Upper lobe of left lung (tissue), 6 donors: Measurements from ENCODE around the gene ATP9A. TPM values are rescaled to one million over a fixed set of nuclear protein-coding genes. Genes with fewer than 3 reads are reported as not detected.
A peak's percentile ranks its signal among the peaks of the same experiment; 100 is the strongest.

Experiments used
- ATAC-seq, 2 donors: fragments of 200-7000 bp; cut with Tn5 transposase; one replicate each; pipeline ENCODE4 v1.9.1; 2022; ENCODE audit warnings: mild to moderate bottlenecking in 2 of 2, moderate library complexity in 2 of 2; ENCODE audit not compliant: low FRiP score in 2 of 2
- DNase-seq, 2 donors: peaks; one replicate each; pipeline ENCODE4 v3.0.0-alpha.2; 2019 to 2020
- H3K27ac ChIP-seq, 4 donors: fragments of 200-600 bp; sonication (generic); one replicate each; pipeline ENCODE4 v1.5.1; 2016 to 2019
- H3K27me3 ChIP-seq, 4 donors: fragments of 200-600 bp; sonication (generic); one replicate each; pipeline ENCODE4 v1.5.1; 2017 to 2019
- H3K36me3 ChIP-seq, 4 donors: fragments of 200-600 bp; sonication (generic); one replicate each; pipeline ENCODE4 v1.5.1; 2016 to 2019
- H3K4me1 ChIP-seq, 4 donors: fragments of 200-600 bp; sonication (generic); one replicate each; pipeline ENCODE4 v1.5.1; 2018 to 2019
- H3K4me3 ChIP-seq, 4 donors: fragments of 200-600 bp; sonication (generic); one replicate each; pipeline ENCODE4 v1.5.1; 2017 to 2019; ENCODE audit warnings: mild to moderate bottlenecking in 2 of 4, moderate library complexity in 1 of 4
- H3K9me3 ChIP-seq, 4 donors: fragments of 200-600 bp; sonication (generic); one replicate each; pipeline ENCODE4 v1.5.1; 2018 to 2019
- EP300 ChIP-seq, 4 donors: sonication (generic); formaldehyde crosslinking; IDR thresholded peaks; one replicate each; pipeline ENCODE4 v1.5.1; 2017; ENCODE audit warnings: antibody characterized with exemption in 4 of 4, control low read depth in 2 of 4
- POLR2A ChIP-seq, 4 donors: fragments of 450-650 bp; IDR thresholded peaks; one replicate each; pipeline ENCODE4 v1.5.1; 2016 to 2017; ENCODE audit warnings: antibody characterized with exemption in 4 of 4, mild to moderate bottlenecking in 2 of 4
- POLR2AphosphoS5 ChIP-seq, 2 donors: sonication (generic); formaldehyde crosslinking; IDR thresholded peaks; one replicate each; pipeline ENCODE4 v1.5.1; 2017; ENCODE audit warnings: antibody characterized with exemption in 2 of 2
- WGBS, 2 donors: methylation state at CpG; one replicate each; pipeline ENCODE4 v1.1.5; 2017 to 2018; 5-methylcytosine and 5-hydroxymethylcytosine counted together
- total RNA-seq, 6 donors: library from RNA; depleted of rRNA in 4 of 6; stranded (reverse); fragments of >200 nt in 4 of 6; gene quantifications; one replicate each; pipeline versions ENCODE4 v1.1.0 to v1.2.1, GENCODE V29; 2016 to 2021
- TF ChIP-seq, protein P1 (sequence below), 6 experiments: fragments of 450-650 bp in 4 of 6; fragments of 200-600 bp in 2 of 6; sonication (generic) in 2 of 6; IDR thresholded peaks; one replicate each; pipeline ENCODE4 v1.5.1; 2016 to 2019; ENCODE audit warnings: antibody characterized with exemption in 6 of 6
- donor health status: DM: no; HTN: no; CAD: no; lungs with moderate emphysema.
- donor health status: DM: no; HTN: yes; CAD: no; lungs with severe emphysema.

ATP9A gene
- total RNA-seq, 6 donors from 2014 or later: 15.7 to 31.3 (median 22.8) TPM

DNA sequence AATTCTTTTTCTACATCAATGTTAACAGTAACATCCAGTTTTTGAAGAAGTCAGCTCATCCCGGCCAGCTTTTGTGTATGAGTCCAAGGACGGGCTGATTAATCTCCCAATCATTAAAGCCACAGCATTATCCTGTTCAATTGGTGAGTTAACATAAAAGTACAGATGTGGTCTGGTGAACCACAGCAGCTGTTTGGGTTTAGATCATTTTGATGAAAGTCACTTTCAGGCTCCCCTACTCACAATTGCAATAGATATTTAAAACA is 156.6 kb downstream of the ATP9A start:
- H3K4me1 ChIP-seq: no peaks in the 10 kb centered on the region
- no peak for DNase-seq
- WGBS, 2 donors: 55 to 66% methylated on average over 2 of the region's 2 CpGs
- H3K4me3 ChIP-seq: no peak overlapping the region
- no peak for ATAC-seq
- H3K27ac ChIP-seq: no peak overlapping the region
- H3K36me3 ChIP-seq: peaks cover 0 to 13% (median 2%) of the 10 kb centered on the region in 4 donors
- no peaks in the 10 kb centered on the region for H3K9me3 ChIP-seq
- H3K27me3 ChIP-seq: no peaks in the 10 kb centered on the region
- TF ChIP-seq, protein P1, sequence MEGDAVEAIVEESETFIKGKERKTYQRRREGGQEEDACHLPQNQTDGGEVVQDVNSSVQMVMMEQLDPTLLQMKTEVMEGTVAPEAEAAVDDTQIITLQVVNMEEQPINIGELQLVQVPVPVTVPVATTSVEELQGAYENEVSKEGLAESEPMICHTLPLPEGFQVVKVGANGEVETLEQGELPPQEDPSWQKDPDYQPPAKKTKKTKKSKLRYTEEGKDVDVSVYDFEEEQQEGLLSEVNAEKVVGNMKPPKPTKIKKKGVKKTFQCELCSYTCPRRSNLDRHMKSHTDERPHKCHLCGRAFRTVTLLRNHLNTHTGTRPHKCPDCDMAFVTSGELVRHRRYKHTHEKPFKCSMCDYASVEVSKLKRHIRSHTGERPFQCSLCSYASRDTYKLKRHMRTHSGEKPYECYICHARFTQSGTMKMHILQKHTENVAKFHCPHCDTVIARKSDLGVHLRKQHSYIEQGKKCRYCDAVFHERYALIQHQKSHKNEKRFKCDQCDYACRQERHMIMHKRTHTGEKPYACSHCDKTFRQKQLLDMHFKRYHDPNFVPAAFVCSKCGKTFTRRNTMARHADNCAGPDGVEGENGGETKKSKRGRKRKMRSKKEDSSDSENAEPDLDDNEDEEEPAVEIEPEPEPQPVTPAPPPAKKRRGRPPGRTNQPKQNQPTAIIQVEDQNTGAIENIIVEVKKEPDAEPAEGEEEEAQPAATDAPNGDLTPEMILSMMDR (IDR thresholded peaks at IDR 0.05): no peak
- no peak for TF ChIP-seq POLR2A (IDR thresholded peaks at IDR 0.05)
- TF ChIP-seq EP300 (IDR thresholded peaks at IDR 0.05): no peak
- TF ChIP-seq POLR2AphosphoS5 (IDR thresholded peaks at IDR 0.05): no peak

DNA sequence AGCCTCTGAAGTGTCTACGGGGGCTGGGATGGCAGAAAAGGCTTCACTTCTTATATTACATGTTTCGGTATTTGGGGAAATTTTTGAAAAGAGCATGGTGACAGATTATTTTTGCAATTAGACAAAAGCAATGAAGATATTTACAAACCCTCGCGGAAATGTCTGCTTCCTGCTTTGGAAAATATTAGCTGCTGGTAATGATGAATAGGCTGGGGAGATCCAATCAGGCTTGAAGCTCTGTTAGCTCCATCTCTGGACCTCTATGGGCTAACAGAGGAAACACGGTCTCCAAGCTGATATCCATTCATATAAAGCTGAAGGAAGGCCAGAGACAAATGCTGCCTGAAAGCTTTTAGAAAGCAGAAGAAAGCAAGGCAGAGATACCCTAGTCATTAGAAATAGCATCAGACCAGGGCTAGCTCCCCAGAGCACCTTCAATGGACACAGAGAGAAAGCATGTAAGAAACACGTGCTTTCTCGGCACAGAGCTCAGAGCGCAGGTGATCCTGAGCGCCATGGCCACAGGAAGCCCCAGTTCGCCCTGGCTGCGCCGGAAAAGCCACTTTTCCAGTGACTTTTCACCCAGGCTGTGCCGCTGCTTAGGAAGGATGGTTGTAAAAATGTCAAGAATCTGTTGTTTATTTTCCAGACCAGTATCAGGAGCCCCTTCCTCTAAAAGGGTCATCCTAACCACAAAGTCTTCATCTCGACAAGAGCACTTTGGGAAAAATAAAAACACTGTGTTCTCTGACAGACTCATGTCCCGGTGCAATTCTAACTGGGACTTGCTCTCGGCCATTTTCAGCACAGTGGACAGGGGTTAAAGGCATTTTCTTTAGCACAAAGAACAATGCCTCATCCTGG is 157.2 kb downstream of the ATP9A start:
- H3K4me1 ChIP-seq: no peaks in the 10 kb centered on the region

DNA sequence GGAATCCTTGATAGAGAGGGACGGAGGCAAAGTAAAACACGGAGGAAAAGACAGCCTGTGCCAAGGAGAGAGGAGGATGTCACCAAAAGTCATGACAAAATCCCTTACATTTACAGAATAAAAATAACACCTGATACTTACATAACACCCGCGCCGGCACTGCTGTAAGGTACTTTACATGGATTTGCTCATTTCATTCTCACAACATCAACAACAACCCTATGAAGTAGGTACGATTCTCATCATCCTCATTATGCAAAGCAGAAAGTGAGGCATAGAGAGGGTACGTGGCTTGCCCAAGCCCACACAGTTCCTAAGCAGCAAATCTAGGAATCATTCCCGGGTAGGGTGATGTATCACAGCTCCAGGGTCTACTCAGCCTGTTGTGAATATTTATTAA is 158.1 kb downstream of the ATP9A start:
- H3K27me3 ChIP-seq: no peaks in the 10 kb centered on the region
- H3K9me3 ChIP-seq: no peaks in the 10 kb centered on the region
- peaks cover 0 to 13% (median 2%) of the 10 kb centered on the region in 4 donors for H3K36me3 ChIP-seq
- TF ChIP-seq, protein P1 (IDR thresholded peaks at IDR 0.05): no peak
- no peak for TF ChIP-seq EP300 (IDR thresholded peaks at IDR 0.05)
- no peak for TF ChIP-seq POLR2A (IDR thresholded peaks at IDR 0.05)
- no peak for TF ChIP-seq POLR2AphosphoS5 (IDR thresholded peaks at IDR 0.05)
- no peak for ATAC-seq
- no peaks in the 10 kb centered on the region for H3K4me1 ChIP-seq
- no peak overlapping the region for H3K27ac ChIP-seq
- WGBS, 2 donors: 79 to 84% methylated on average over 8 of the region's 8 CpGs
- no peak overlapping the region for H3K4me3 ChIP-seq
- no peak for DNase-seq

More for the DNA sequence above, 157.2 kb downstream of the ATP9A start:
- 72 to 78% methylated on average over 16 of the region's 16 CpGs for WGBS, 2 donors
- TF ChIP-seq POLR2AphosphoS5 (IDR thresholded peaks at IDR 0.05) (no peak), POLR2A (IDR thresholded peaks at IDR 0.05) (no peak), EP300 (IDR thresholded peaks at IDR 0.05) (no peak)
- TF ChIP-seq, protein P1 (IDR thresholded peaks at IDR 0.05): no peak
- ATAC-seq (no peak), DNase-seq (peak in 1 of 2 donors; percentile 24)
- no peaks in the 10 kb centered on the region for H3K27me3 ChIP-seq
- H3K27ac ChIP-seq: no peak overlapping the region
- H3K9me3 ChIP-seq: no peaks in the 10 kb centered on the region
- no peak overlapping the region for H3K4me3 ChIP-seq
- peaks cover 0 to 13% (median 2%) of the 10 kb centered on the region in 4 donors for H3K36me3 ChIP-seq

DNA sequence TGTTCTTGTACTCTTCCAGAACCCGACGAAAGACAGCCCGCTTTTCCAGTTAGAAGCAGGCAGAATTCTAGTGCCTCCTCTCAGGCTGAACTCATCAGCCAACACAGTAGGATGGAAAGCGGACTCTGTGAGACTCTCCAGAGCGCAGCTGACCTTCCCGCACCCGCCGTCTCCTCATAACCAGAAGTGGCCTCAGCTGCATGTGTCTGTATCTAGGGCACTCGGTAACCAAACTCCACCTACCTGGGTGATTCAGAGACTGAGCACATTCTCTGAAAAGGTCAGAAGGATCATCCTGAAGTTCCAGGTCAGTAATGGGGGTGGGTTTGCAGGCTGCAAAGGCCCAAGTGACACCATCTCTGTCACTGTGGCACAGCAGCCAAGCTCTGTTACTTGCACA is 158.9 kb downstream of the ATP9A start:
- 94 to 98% methylated on average over 9 of the region's 9 CpGs for WGBS, 2 donors
- ATAC-seq: no peak
- Histone ChIP-seq H3K27me3 (no peaks in the 10 kb centered on the region), H3K36me3 (peaks cover 0 to 19% (median 2%) of the 10 kb centered on the region in 4 donors), H3K4me1 (no peaks in the 10 kb centered on the region), H3K4me3 (no peak overlapping the region), H3K27ac (no peak overlapping the region), H3K9me3 (no peaks in the 10 kb centered on the region)
- TF ChIP-seq POLR2A (IDR thresholded peaks at IDR 0.05) (no peak), EP300 (IDR thresholded peaks at IDR 0.05) (no peak), POLR2AphosphoS5 (IDR thresholded peaks at IDR 0.05) (no peak)
- TF ChIP-seq, protein P1 (IDR thresholded peaks at IDR 0.05): no peak
- no peak for DNase-seq

DNA sequence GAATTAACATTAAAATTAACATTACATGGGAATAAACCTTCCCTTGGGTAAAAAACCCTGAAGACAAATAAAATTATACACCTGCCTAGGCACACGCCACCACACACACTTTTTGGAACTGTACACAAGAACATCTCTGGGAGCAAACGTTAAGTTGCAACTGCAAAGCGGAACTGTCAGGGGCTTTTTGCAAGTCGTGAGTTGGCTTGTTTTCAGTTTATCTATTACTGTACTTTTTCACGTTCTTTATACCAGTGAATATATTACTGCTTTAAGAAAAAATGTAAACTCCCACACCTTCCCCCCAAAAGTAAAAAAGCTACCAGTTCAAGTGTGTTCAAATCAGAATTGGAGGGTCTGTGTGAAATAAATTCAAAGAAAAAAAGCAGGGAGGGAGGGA is 160.1 kb downstream of the ATP9A start:
- TF ChIP-seq POLR2AphosphoS5 (IDR thresholded peaks at IDR 0.05) (no peak), POLR2A (IDR thresholded peaks at IDR 0.05) (no peak)
- H3K27me3 ChIP-seq: no peaks in the 10 kb centered on the region
- H3K27ac ChIP-seq: no peak overlapping the region
- DNase-seq (no peak), ATAC-seq (no peak)
- WGBS, 2 donors: 78 to 79% methylated on average over 5 of the region's 5 CpGs
- H3K9me3 ChIP-seq: no peaks in the 10 kb centered on the region
- H3K4me1 ChIP-seq: no peaks in the 10 kb centered on the region
- H3K4me3 ChIP-seq: no peak overlapping the region
- H3K36me3 ChIP-seq: peaks cover 0 to 23% (median 3%) of the 10 kb centered on the region in 4 donors
